ENCODE results near the gene EMC6. TPM values are rescaled to one million over a fixed set of nuclear protein-coding genes. Genes with fewer than 3 reads are reported as not detected.
A peak's percentile ranks its signal among the peaks of the same experiment; 100 is the strongest.

The EMC6 gene
- total RNA-seq, 1 experiment from 2014 or later: 56.5 TPM

DNA sequence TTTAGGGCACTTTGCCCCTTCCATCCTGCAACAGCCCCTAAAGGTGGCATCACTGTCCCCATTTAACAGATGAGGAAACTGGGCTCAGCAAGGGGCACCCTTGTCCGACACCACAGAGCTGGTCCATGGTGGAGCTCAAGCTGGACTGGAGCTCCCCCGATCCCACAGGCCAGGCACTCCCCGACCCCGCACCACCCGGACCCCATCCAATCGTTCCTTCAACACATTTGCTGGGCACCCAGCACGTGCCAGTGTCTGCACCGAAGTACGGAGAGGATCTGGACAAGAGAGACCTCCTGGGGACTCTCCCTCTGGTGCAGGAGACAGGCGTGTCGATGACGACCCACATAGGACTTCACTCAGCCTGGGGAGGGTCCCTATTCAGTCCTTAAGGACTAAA is 13.4 kb downstream of the EMC6 start:
- H3K4me2 ChIP-seq (ENCODE audit: low read length): no peak overlapping the region
- ChIA-PET POLR2A (ENCODE audit: unreplicated experiment) (no interaction called here), CTCF (no interaction called here)
- H3K27me3 ChIP-seq (ENCODE audit: low read length): no peaks in the 10 kb centered on the region
- no peak for DNase-seq
- H3K4me3 ChIP-seq (ENCODE audit: low read length): no peak overlapping the region
- no peaks in the 10 kb centered on the region; the same call in 1 of the 2 replicates for H3K36me3 ChIP-seq (ENCODE audit: low read depth, low read length)
- BruUV-seq (replicated peaks): no TSS peak
- no peaks in the 10 kb centered on the region for H3K9me2 ChIP-seq (replicated peaks; ENCODE audit: low read length)
- no peak overlapping the region for H3K9ac ChIP-seq (ENCODE audit: low read length)
- no peaks in the 10 kb centered on the region for H3K79me2 ChIP-seq (ENCODE audit: low read length)
- intact Hi-C loops (cut with micrococcal nuclease): loop anchor here (5.0 kb wide), 1 partner anchor 50 kb away; no protein-coding TSS in a partner anchor
- no peaks in the 10 kb centered on the region for H3K4me1 ChIP-seq (ENCODE audit: insufficient read depth, low read length)
- no peaks in the 10 kb centered on the region for H3F3A ChIP-seq (ENCODE audit: low read length, unreplicated experiment)
- TF ChIP-seq EZH2 (IDR thresholded peaks at IDR 0.05; ENCODE audit: low read length, unreplicated experiment): no peak
- TF ChIP-seq, protein P1, sequence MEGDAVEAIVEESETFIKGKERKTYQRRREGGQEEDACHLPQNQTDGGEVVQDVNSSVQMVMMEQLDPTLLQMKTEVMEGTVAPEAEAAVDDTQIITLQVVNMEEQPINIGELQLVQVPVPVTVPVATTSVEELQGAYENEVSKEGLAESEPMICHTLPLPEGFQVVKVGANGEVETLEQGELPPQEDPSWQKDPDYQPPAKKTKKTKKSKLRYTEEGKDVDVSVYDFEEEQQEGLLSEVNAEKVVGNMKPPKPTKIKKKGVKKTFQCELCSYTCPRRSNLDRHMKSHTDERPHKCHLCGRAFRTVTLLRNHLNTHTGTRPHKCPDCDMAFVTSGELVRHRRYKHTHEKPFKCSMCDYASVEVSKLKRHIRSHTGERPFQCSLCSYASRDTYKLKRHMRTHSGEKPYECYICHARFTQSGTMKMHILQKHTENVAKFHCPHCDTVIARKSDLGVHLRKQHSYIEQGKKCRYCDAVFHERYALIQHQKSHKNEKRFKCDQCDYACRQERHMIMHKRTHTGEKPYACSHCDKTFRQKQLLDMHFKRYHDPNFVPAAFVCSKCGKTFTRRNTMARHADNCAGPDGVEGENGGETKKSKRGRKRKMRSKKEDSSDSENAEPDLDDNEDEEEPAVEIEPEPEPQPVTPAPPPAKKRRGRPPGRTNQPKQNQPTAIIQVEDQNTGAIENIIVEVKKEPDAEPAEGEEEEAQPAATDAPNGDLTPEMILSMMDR (conservative IDR thresholded peaks at IDR 0.05; ENCODE audit: low read depth, low read length): no peak
- TF ChIP-seq EZH2phosphoT487 (IDR thresholded peaks at IDR 0.05; ENCODE audit: borderline replicate concordance, low read length): no peak
- H3K27ac ChIP-seq (ENCODE audit: low read length): no peak overlapping the region
- no peak overlapping the region for H2AFZ ChIP-seq (ENCODE audit: low read length)
- no peaks in the 10 kb centered on the region for H3K9me3 ChIP-seq (ENCODE audit: low read length)
- no peak for ATAC-seq
- no peaks in the 10 kb centered on the region for H4K20me1 ChIP-seq (ENCODE audit: low read length)

DNA sequence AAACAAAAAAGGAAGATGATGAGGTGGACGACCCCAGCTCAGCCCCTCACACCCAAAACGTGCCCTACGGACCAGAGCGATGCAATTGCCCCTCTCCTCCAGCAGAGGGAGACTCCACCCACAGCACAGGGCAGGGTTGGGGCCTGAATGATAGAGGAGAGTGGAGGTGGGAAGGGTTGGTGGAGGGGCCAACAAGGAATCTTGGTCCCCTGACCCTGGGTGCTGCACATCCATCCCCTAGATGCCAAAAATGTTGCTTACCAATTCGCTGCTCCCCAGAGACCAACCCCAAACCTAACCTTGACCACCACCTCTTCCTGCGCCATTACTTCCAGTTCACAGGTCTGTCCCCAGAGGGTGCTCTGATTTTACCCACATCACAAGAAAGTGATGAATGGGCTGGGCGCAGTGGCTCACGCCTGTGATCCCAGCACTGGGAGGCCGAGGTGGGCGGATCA is 14.5 kb downstream of the EMC6 start:
- H3K9me2 ChIP-seq (replicated peaks; ENCODE audit: low read length): no peaks in the 10 kb centered on the region
- TF ChIP-seq, protein P1 (conservative IDR thresholded peaks at IDR 0.05; ENCODE audit: low read depth, low read length): peak; percentile 75
- TF ChIP-seq EZH2phosphoT487 (IDR thresholded peaks at IDR 0.05; ENCODE audit: borderline replicate concordance, low read length): no peak
- DNase-seq (peak; percentile 35), ATAC-seq (peak; percentile 62; the same call in 1 of the 2 replicates)
- intact Hi-C loops (cut with micrococcal nuclease): loop anchor here (5.0 kb wide), 1 partner anchor 49 kb away; no protein-coding TSS in a partner anchor
- H2AFZ ChIP-seq (ENCODE audit: low read length): no peak overlapping the region
- CTCF ChIA-PET: no interaction called here
- H3K36me3 ChIP-seq (ENCODE audit: low read depth, low read length): no peaks in the 10 kb centered on the region; the same call in 1 of the 2 replicates
- no peaks in the 10 kb centered on the region for H3K27me3 ChIP-seq (ENCODE audit: low read length)
- H3K4me1 ChIP-seq (ENCODE audit: insufficient read depth, low read length): no peaks in the 10 kb centered on the region
- POLR2A ChIA-PET (ENCODE audit: unreplicated experiment): no interaction called here
- BruUV-seq (replicated peaks): no TSS peak
- no peaks in the 10 kb centered on the region for H3F3A ChIP-seq (ENCODE audit: low read length, unreplicated experiment)
- H3K4me3 ChIP-seq (ENCODE audit: low read length): no peak overlapping the region
- no peaks in the 10 kb centered on the region for H3K79me2 ChIP-seq (ENCODE audit: low read length)
- H3K27ac ChIP-seq (ENCODE audit: low read length): no peak overlapping the region
- no peaks in the 10 kb centered on the region for H3K9me3 ChIP-seq (ENCODE audit: low read length)
- no peak overlapping the region for H3K4me2 ChIP-seq (ENCODE audit: low read length)
- no peak overlapping the region for H3K9ac ChIP-seq (ENCODE audit: low read length)
- no peaks in the 10 kb centered on the region for H4K20me1 ChIP-seq (ENCODE audit: low read length)

DNA sequence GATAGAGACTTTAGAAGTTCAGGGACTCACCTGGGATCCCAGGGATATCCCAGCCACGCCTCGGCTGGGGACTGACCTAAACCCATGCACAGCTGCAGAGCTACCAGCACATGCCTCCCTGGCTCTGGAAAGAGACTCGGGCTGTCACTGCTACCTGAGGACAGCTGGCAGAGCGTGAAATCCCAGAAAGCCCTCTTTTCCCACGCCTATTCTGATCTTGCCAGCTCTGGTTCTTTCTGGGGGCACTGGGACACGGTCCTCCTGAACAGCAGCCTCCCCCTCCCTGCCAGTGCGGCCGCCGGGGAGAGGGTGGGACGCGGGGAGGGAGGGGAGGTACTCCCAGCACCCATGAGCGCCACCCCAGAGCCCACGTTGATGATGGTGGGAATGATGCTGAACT is 16.6 kb downstream of the EMC6 start:
- Histone ChIP-seq H3K4me1 (ENCODE audit: insufficient read depth, low read length) (no peaks in the 10 kb centered on the region), H3K27me3 (ENCODE audit: low read length) (no peaks in the 10 kb centered on the region), H3K27ac (ENCODE audit: low read length) (no peak overlapping the region), H3F3A (ENCODE audit: low read length, unreplicated experiment) (no peaks in the 10 kb centered on the region), H3K79me2 (ENCODE audit: low read length) (no peaks in the 10 kb centered on the region), H3K4me2 (ENCODE audit: low read length) (no peak overlapping the region), H3K9me2 (replicated peaks; ENCODE audit: low read length) (no peaks in the 10 kb centered on the region), H3K9ac (ENCODE audit: low read length) (no peak overlapping the region), H2AFZ (ENCODE audit: low read length) (no peak overlapping the region), H4K20me1 (ENCODE audit: low read length) (no peaks in the 10 kb centered on the region), H3K9me3 (ENCODE audit: low read length) (no peaks in the 10 kb centered on the region), H3K36me3 (ENCODE audit: low read depth, low read length) (no peaks in the 10 kb centered on the region; the same call in 1 of the 2 replicates), H3K4me3 (ENCODE audit: low read length) (no peak overlapping the region)
- no peak for ATAC-seq
- no peak for DNase-seq
- POLR2A ChIA-PET (ENCODE audit: unreplicated experiment): no interaction called here
- intact Hi-C loops (cut with micrococcal nuclease): no loop called here
- CTCF ChIA-PET: no interaction called here
- TF ChIP-seq EZH2 (IDR thresholded peaks at IDR 0.05; ENCODE audit: low read length, unreplicated experiment): no peak
- TF ChIP-seq, protein P1 (conservative IDR thresholded peaks at IDR 0.05; ENCODE audit: low read depth, low read length): no peak
- TF ChIP-seq EZH2phosphoT487 (IDR thresholded peaks at IDR 0.05; ENCODE audit: borderline replicate concordance, low read length): no peak
- no TSS peak for BruUV-seq (replicated peaks)
